Stimulated activated CD8-positive, alpha-beta memory T cell treated with anti-CD3 and anti-CD28 coated beads, Interleukin-15, amount 100 ng/mL, for 48 hours (primary cell): ENCODE measurements around the gene PLIN3.
A peak's percentile ranks its signal among the peaks of the same experiment; 100 is the strongest.
"Not testable (repeated sequence)": the region's sequence is repeated elsewhere in the genome, so short reads cannot be mapped to it uniquely, and the experiment has no call there.

Experiments
- DNase-seq, 2 donors: peaks; one replicate each; pipeline ENCODE4 v3.0.0-alpha.2; 2020; ENCODE audit warnings: low read depth in 2 of 2

PLIN3 gene

DNA sequence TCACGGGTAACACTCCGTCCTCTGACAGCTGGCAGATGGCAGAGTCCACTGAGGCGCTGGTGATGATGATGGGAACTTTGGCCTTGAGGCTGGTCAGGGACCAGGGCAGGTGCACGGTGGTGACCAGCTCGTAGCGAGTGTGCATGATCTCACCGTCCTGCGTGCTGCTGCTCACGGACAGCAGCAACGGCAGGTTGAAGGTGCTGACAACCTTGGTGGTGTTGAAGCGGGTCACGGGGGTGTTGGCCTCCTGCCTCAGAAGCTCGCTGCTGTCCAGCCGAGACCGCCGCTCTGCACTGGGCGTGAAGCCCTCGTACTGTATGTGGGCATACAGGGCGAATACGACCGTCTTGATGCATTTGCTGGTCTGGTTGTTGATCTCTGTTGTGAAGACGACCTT, 23.6 kb upstream of the PLIN3 start:
- DNase-seq: no peak

DNA sequence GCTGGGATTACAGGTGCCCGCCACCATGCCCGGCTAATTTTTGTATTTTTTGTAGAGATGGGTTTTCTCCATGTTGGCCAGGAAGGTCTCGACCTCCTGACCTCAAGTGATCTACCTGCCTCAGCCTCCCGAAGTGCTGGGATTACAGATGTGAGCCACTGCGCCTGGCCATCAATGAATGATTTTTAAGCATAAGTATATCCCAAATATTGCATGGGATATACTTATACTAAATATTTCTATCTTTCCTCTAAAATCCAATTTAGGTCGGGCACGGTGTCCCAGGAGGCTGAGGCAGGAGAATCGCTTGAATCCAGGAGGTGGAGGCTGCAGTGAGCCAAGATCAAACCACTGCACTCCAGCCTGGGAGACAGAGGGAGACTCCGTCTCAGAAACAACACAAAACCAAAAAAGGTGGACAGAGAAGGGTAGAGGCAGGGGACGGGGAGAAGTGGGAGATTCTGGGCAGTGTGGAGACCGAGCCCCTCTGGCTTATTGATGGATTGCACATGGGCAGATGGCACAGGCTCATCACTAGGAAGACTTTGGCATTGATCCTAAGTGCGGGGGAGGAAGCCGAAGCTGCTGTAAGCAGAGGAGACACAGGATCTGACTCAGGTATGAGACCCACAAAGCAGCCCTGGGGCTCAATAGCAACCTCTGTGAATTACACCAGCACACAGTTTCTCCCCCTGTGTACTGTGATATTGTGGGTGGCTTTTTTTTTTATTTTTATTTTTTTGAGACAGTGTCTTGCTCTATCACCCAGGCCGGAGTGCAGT, 21.8 kb upstream of the PLIN3 start:
- DNase-seq: no peak

DNA sequence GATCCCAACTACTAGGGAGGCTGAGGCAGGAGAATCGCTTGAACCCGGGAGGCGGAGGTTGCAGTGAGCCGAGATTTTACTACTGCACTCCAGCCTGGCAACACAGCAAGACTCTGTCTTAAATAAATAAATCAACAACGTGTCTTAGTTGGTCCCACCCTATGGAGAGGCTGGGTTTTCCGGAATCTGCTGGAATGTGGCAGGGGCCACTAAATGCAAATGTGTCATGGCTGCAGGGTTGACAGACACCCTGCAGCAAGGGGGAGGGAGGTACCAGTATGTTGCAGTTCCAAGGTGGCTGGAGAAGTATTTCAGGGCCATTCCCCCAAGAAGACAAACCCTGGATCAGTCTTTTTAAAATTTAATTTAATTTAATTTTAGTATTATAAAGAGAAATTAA, 20.3 kb upstream of the PLIN3 start:
- DNase-seq: not testable (repeated sequence)

GRCh38 chr19:4884993-4885392, 17.5 kb upstream of the PLIN3 start:
- DNase-seq: not testable (repeated sequence)

DNA sequence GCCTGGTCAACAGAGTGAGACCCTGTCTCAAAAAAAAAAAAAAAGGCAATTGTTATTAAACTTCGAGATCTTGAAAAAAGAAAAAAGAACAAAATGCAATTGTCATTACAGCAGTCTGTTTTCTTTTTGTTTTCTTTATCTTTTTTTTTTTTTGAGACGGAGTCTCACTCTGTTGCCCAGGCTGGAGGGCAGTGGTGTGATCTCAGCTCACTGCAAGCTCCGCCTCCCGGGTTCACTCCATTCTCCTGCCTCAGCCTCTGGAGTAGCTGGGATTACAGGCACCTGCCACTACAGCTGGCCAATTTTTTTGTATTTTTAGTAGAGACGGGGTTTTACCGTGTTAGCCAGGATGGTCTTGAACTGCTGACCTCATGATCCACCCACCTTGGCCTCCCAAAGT, 15.4 kb upstream of the PLIN3 start:
- not testable (repeated sequence) for DNase-seq

DNA sequence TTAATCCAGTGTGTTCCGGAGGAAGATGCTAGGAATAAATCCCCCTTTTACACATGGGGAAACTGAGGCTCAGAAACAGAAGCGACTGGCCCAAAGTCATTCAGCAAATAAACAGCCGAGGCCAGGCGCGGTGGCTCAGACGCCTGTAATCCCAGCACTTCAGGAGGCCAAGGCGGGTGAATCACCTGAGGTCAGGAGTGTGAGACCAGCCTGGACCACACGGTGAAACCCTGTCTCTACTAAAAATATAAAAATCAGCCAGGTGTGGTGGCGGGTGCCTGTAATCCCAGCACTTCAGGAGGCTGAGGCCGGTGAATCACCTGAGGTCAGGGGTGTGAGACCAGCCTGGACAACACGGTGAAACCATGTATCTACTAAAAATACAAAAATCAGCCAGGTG, 11.6 kb upstream of the PLIN3 start:
- no peak for DNase-seq

- peak in 1 of 2 donors; percentile 11 for DNase-seq
Observed at GRCh38 chr19:4878491-4878968, 11.1 kb upstream of the PLIN3 start.

DNA sequence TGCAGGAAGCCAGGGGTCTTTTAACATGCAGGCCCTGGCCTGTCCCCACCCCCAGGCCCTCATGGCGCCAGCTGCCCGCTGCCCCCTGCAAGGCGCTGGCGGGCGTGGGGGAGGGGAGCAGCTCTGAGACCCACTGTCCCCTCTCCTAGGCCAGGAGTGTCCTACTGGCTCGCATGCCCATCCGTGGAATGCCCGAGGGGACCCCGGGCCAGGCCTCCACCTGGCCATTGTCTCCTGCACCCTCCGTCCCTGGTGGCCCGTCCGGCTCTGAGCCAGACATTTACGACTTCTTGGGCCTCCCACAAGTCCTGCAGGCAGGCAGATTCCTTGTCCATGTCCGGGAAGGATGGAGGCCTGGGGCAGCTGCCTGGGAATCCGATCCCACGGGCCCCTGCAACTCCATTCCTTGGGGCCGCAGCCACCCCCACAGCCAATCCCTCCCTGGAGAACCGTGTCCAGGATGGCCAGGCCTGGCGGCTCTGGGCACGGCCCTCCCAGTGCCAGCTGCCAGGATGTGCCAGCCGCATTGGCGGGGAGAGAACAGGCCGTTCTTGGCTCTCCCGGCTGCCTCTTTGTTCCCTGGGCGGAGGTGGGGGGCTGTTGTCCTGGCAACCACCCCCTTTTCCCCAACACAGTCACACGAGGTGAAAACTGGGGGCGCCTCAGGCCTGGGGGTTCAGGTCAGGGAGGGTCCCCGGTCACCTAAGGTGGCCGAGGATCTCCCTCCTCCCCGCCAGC, 10.5 kb upstream of the PLIN3 start:
- no peak for DNase-seq

GRCh38 chr19:4873930-4874329, 6.5 kb upstream of the PLIN3 start:
- DNase-seq: no peak

- DNase-seq: no peak
Observed at GRCh38 chr19:4871711-4872110, 4.2 kb upstream of the PLIN3 start.

GRCh38 chr19:4870025-4870700, 2.7 kb upstream of the PLIN3 start:
- DNase-seq: peak in 1 of 2 donors; percentile 25

DNA sequence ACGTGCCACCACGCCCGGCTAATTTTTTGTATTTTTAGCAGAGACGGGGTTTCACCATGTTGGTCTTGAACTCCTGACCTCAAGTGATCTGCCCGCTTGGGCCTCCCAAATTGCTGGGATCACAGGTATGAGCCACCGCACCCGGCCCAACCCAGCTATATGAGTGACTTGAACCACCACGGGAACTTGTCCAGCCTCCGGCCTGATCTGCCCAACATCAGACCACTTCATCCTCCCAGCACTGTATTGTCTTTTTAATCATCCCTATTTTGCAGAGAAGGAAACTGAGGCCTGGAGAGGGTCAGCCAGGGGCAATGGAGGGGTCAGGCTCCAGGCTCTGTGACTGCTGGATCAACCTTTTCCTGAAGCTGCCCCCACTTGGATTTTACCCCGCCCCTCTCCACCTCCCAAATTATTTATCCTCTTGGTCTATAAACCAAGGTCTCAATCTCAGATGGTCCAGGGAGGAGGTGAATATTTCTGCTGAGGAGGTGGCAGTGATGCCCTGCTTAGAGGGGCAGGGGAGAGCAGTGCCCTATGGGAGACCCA, 893 bp upstream of the PLIN3 start:
- no peak for DNase-seq

DNA sequence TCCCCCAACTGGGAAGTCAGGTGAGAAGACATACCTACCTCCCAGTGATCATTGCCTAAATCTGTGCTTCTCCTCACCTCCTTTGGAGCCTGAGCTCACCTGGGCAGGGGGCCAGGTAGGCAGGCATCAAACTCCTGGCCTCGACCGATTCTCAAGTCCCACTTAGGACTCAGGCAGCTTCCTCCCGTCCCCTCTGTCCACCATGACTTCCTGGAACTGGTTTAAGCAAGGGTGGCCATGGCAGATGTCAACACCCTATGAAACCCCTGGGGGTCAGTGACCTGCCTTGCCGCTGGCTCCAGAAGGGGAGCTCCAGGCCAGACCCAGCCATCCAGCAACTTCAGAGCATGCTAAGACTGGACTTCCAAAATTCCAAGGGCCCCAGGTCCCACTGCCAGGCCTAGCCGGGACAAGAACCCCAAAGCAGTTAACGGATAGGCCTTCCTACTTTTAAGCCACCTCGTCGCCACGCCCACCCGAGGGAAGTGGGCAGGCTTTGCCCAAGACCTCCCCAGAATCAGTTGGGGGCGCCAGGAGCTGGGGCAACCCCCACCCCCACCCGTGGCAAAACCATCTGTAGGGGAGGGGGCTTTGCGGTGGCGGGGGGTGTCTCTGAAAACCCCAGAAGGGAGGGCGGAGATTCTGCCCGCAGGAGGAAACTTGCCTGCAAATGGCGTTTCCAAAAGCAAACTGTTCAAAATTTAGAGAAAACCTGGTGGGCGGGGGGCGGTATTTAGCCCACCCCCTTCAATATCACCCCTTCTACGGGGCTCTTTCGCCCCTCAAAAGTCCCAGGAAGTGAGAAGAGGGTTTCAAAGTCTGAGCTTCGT, 657 bp downstream of the PLIN3 start:
- DNase-seq: peak in 1 of 2 donors; percentile 21

DNA sequence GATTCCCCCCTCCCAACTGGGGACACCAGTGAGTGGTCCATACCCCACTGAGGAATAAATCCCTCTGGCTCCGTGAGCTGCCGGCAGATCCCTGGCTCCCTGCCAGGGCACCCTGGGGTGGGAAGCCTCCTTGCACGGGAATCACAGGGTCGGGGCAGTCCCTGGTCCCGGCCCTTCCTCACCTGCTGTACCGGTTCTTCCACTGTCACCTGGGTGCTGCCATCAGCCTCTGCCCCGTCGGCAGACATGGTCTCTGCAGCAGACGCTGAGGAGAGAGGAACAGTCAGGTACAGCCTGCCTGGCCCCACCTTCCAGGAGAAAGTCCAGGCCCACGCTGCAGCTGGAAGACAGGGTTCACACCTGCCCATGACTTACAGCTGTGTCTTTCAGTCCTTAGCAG, 6.3 kb downstream of the PLIN3 start:
- no peak for DNase-seq

- DNase-seq: no peak
Observed at GRCh38 chr19:4859697-4860096, 7.8 kb downstream of the PLIN3 start.

- DNase-seq: not testable (repeated sequence)
Observed at GRCh38 chr19:4856468-4856867, 11.0 kb downstream of the PLIN3 start.

GRCh38 chr19:4853506-4853905, 14.0 kb downstream of the PLIN3 start:
- not testable (repeated sequence) for DNase-seq

- no peak for DNase-seq
Observed at GRCh38 chr19:4852484-4852883, 15.0 kb downstream of the PLIN3 start.

GRCh38 chr19:4851551-4852290, 15.7 kb downstream of the PLIN3 start:
- DNase-seq: peak; percentile 51 to 57

- DNase-seq: no peak
Observed at GRCh38 chr19:4849019-4849418, 18.4 kb downstream of the PLIN3 start.
